ENCODE measurements around the gene ZNF770. TPM values are rescaled to one million over a fixed set of nuclear protein-coding genes. Genes with fewer than 3 reads are reported as not detected.

The ZNF770 gene
- total and polyA plus RNA-seq, 9 of the 15 experiments (the other 6 are each of a cell fraction or from before 2014, with no cell fraction given) = 3.4 to 50.8 (median 40.3) TPM

DNA sequence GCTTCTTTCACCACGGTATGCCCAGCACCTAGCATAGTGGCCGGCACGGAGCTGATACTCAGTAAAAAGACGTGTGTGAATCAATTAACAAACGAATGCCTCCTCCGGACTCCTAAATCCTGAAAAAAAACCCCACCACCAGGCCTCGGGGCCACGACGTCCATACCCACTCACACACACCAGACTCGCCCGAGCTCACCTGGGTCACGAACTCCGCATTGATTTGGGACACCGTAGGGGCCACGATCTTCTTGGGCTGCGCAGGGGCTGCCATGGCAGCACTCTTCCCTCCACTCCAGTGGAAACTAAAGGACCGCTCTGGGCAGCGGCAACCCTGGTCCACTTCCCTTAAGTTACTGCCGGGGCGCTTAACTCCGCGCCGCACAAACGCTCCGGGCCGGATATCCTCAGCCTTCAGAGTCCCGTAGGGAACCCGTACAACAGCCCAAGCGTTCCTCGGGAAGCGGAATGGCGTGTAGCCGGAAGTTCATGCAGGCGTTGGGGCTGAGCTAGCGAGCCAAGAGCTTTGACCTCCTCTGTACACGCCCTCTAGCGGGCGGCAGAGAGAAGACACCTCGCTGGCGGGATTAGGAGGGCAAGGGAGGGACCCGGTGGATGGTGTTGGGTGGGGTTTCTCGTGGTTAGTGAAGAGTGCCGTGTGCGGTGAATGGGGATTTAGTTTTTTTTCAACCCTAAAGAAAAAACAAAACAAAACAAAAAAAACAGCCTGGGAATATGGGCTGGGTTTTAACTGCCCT is 18.6 kb downstream of the ZNF770 start, which contains the start of gene AQR (continued):
- TF ChIP-seq ZNF780A (CRISPR knock-in tag; IDR thresholded peaks at IDR 0.05) (no peak), L3MBTL2 (IDR thresholded peaks at IDR 0.05) (peak; percentile 70), SMC3 (conservative IDR thresholded peaks at IDR 0.05; ENCODE audit: insufficient read depth, low read depth, low read length) (peak; percentile 59), ZC3H4 (CRISPR knock-in tag; IDR thresholded peaks at IDR 0.05; ENCODE audit: borderline replicate concordance) (no peak), BRD4 (IDR thresholded peaks at IDR 0.05) (no peak), PTBP1 (IDR thresholded peaks at IDR 0.05; ENCODE audit: low read depth, low read length) (no peak), ZNF695 (CRISPR knock-in tag; IDR thresholded peaks at IDR 0.05) (no peak), TEAD2 (tag; IDR thresholded peaks at IDR 0.05) (no peak), MTA2 (IDR thresholded peaks at IDR 0.05; ENCODE audit: low read depth) (no peak; the same call in 1 of the 2 replicates), RUNX1 (IDR thresholded peaks at IDR 0.05; ENCODE audit: low read depth) (no peak), ZC3H11A (IDR thresholded peaks at IDR 0.05; ENCODE audit: low read depth, low read length) (peak; percentile 94), ARID1B (IDR thresholded peaks at IDR 0.05) (no peak; the same call in 1 of the 2 replicates), CBX5 (IDR thresholded peaks at IDR 0.05; ENCODE audit: borderline replicate concordance, low read depth) (no peak), ZKSCAN1 (IDR thresholded peaks at IDR 0.05; ENCODE audit: low read depth, low read length) (peak; percentile 71; the same call in 1 of the 2 replicates), POU5F1 (IDR thresholded peaks at IDR 0.05; ENCODE audit: borderline replicate concordance, low read depth, low read length, partially characterized antibody) (no peak), TSC22D4 (tag; IDR thresholded peaks at IDR 0.05) (no peak), NFYB (IDR thresholded peaks at IDR 0.05; ENCODE audit: extremely low read depth, insufficient read length) (no peak), DIDO1 (tag; IDR thresholded peaks at IDR 0.05; ENCODE audit: low read depth) (peak; percentile 95), CREBBP (IDR thresholded peaks at IDR 0.05; ENCODE audit: low read depth, low read length) (no peak)
- TF ChIP-seq, protein P1, sequence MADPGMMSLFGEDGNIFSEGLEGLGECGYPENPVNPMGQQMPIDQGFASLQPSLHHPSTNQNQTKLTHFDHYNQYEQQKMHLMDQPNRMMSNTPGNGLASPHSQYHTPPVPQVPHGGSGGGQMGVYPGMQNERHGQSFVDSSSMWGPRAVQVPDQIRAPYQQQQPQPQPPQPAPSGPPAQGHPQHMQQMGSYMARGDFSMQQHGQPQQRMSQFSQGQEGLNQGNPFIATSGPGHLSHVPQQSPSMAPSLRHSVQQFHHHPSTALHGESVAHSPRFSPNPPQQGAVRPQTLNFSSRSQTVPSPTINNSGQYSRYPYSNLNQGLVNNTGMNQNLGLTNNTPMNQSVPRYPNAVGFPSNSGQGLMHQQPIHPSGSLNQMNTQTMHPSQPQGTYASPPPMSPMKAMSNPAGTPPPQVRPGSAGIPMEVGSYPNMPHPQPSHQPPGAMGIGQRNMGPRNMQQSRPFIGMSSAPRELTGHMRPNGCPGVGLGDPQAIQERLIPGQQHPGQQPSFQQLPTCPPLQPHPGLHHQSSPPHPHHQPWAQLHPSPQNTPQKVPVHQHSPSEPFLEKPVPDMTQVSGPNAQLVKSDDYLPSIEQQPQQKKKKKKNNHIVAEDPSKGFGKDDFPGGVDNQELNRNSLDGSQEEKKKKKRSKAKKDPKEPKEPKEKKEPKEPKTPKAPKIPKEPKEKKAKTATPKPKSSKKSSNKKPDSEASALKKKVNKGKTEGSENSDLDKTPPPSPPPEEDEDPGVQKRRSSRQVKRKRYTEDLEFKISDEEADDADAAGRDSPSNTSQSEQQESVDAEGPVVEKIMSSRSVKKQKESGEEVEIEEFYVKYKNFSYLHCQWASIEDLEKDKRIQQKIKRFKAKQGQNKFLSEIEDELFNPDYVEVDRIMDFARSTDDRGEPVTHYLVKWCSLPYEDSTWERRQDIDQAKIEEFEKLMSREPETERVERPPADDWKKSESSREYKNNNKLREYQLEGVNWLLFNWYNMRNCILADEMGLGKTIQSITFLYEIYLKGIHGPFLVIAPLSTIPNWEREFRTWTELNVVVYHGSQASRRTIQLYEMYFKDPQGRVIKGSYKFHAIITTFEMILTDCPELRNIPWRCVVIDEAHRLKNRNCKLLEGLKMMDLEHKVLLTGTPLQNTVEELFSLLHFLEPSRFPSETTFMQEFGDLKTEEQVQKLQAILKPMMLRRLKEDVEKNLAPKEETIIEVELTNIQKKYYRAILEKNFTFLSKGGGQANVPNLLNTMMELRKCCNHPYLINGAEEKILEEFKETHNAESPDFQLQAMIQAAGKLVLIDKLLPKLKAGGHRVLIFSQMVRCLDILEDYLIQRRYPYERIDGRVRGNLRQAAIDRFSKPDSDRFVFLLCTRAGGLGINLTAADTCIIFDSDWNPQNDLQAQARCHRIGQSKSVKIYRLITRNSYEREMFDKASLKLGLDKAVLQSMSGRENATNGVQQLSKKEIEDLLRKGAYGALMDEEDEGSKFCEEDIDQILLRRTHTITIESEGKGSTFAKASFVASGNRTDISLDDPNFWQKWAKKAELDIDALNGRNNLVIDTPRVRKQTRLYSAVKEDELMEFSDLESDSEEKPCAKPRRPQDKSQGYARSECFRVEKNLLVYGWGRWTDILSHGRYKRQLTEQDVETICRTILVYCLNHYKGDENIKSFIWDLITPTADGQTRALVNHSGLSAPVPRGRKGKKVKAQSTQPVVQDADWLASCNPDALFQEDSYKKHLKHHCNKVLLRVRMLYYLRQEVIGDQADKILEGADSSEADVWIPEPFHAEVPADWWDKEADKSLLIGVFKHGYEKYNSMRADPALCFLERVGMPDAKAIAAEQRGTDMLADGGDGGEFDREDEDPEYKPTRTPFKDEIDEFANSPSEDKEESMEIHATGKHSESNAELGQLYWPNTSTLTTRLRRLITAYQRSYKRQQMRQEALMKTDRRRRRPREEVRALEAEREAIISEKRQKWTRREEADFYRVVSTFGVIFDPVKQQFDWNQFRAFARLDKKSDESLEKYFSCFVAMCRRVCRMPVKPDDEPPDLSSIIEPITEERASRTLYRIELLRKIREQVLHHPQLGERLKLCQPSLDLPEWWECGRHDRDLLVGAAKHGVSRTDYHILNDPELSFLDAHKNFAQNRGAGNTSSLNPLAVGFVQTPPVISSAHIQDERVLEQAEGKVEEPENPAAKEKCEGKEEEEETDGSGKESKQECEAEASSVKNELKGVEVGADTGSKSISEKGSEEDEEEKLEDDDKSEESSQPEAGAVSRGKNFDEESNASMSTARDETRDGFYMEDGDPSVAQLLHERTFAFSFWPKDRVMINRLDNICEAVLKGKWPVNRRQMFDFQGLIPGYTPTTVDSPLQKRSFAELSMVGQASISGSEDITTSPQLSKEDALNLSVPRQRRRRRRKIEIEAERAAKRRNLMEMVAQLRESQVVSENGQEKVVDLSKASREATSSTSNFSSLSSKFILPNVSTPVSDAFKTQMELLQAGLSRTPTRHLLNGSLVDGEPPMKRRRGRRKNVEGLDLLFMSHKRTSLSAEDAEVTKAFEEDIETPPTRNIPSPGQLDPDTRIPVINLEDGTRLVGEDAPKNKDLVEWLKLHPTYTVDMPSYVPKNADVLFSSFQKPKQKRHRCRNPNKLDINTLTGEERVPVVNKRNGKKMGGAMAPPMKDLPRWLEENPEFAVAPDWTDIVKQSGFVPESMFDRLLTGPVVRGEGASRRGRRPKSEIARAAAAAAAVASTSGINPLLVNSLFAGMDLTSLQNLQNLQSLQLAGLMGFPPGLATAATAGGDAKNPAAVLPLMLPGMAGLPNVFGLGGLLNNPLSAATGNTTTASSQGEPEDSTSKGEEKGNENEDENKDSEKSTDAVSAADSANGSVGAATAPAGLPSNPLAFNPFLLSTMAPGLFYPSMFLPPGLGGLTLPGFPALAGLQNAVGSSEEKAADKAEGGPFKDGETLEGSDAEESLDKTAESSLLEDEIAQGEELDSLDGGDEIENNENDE (IDR thresholded peaks at IDR 0.05; ENCODE audit: low read depth, low read length) = no peak

Measured in K562 (cell line).